Stimulated activated CD8-positive, alpha-beta memory T cell treated with anti-CD3 and anti-CD28 coated beads, Interleukin-15, amount 100 ng/mL, for 1 hour (primary cell): ENCODE measurements around the gene PUM1.

ENCODE experiments used
- DNase-seq: peaks from one replicate; pipeline ENCODE4 v3.0.0-alpha.2; 2020; ENCODE audit warnings: low read depth

Gene PUM1

GRCh38 chr1:30906631-30907441 lies 158.7 kb downstream of the PUM1 start:
- no peak for DNase-seq

GRCh38 chr1:30905916-30906620 lies 159.4 kb downstream of the PUM1 start:
- DNase-seq: no peak

- DNase-seq: no peak
Observed at GRCh38 chr1:30905403-30905802, 160.1 kb downstream of the PUM1 start.

GRCh38 chr1:30904962-30905335 lies 160.6 kb downstream of the PUM1 start:
- no peak for DNase-seq

- no peak for DNase-seq
Observed at GRCh38 chr1:30904191-30904961, 161.1 kb downstream of the PUM1 start.

- no peak for DNase-seq
Observed at GRCh38 chr1:30903343-30904034, 162.0 kb downstream of the PUM1 start.

GRCh38 chr1:30902593-30903290 lies 162.8 kb downstream of the PUM1 start:
- DNase-seq: no peak

- no peak for DNase-seq
Observed at GRCh38 chr1:30901798-30902581, 163.5 kb downstream of the PUM1 start.

- DNase-seq: no peak
Observed at GRCh38 chr1:30900931-30901560, 164.5 kb downstream of the PUM1 start.

GRCh38 chr1:30900486-30900885 lies 165.0 kb downstream of the PUM1 start:
- no peak for DNase-seq

- no peak for DNase-seq
Observed at GRCh38 chr1:30899577-30900389, 165.7 kb downstream of the PUM1 start.

- DNase-seq: no peak
Observed at GRCh38 chr1:30898031-30898815, 167.3 kb downstream of the PUM1 start.

GRCh38 chr1:30896905-30897304 lies 168.6 kb downstream of the PUM1 start:
- no peak for DNase-seq

GRCh38 chr1:30895944-30896660 lies 169.4 kb downstream of the PUM1 start:
- DNase-seq: no peak

GRCh38 chr1:30895382-30895943 lies 170.1 kb downstream of the PUM1 start:
- DNase-seq: no peak

GRCh38 chr1:30894508-30894973 lies 171.0 kb downstream of the PUM1 start:
- no peak for DNase-seq

GRCh38 chr1:30893776-30894507 lies 171.6 kb downstream of the PUM1 start:
- no peak for DNase-seq
